NCI-H146 treated with DMSO at 0.1 percent for 48 hours (cell line): Measurements from ENCODE around the gene AKT3.
"Not testable (repeated sequence)": the region's sequence is repeated elsewhere in the genome, so short reads cannot be mapped to it uniquely, and the experiment has no call there.

Experiments used
- DNase-seq: peaks from one replicate; lab custom pipeline; 2025; ENCODE audit not compliant: unreplicated experiment; lab: John Stamatoyannopoulos, UW

AKT3 gene

GRCh38 chr1:243710467-243710866 is 139.6 kb downstream of the AKT3 start:
- no peak for DNase-seq

GRCh38 chr1:243708210-243708609 is 141.8 kb downstream of the AKT3 start:
- DNase-seq, result no peak

GRCh38 chr1:243706563-243706962 is 143.5 kb downstream of the AKT3 start:
- no peak for DNase-seq

GRCh38 chr1:243705585-243705984 is 144.5 kb downstream of the AKT3 start:
- peak; percentile 92 for DNase-seq

GRCh38 chr1:243701872-243702271 is 148.2 kb downstream of the AKT3 start:
- no peak for DNase-seq

GRCh38 chr1:243693800-243694199 is 156.2 kb downstream of the AKT3 start:
- no peak for DNase-seq

GRCh38 chr1:243686159-243686558 is 163.9 kb downstream of the AKT3 start:
- DNase-seq, result no peak

GRCh38 chr1:243680860-243681259 is 169.2 kb downstream of the AKT3 start:
- DNase-seq, result no peak

GRCh38 chr1:243672539-243673074 is 177.4 kb downstream of the AKT3 start:
- DNase-seq, result no peak

GRCh38 chr1:243667591-243667990 is 182.5 kb downstream of the AKT3 start:
- no peak for DNase-seq

GRCh38 chr1:243667133-243667532 is 182.9 kb downstream of the AKT3 start:
- DNase-seq, result no peak

- no peak for DNase-seq
Observed at GRCh38 chr1:243663651-243664050, 186.4 kb downstream of the AKT3 start.

- DNase-seq, result not testable (repeated sequence)
Observed at GRCh38 chr1:243662169-243662568, 187.9 kb downstream of the AKT3 start.

- DNase-seq, result no peak
Observed at GRCh38 chr1:243658594-243659105, 191.4 kb downstream of the AKT3 start.

- DNase-seq, result no peak
Observed at GRCh38 chr1:243657793-243658192, 192.2 kb downstream of the AKT3 start.

- DNase-seq, result not testable (repeated sequence)
Observed at GRCh38 chr1:243649530-243649929, 200.5 kb downstream of the AKT3 start.

GRCh38 chr1:243646841-243647240 is 203.2 kb downstream of the AKT3 start:
- no peak for DNase-seq

GRCh38 chr1:243645281-243645680 is 204.8 kb downstream of the AKT3 start:
- no peak for DNase-seq

GRCh38 chr1:243642936-243643335 is 207.1 kb downstream of the AKT3 start:
- DNase-seq, result no peak

- DNase-seq, result no peak
Observed at GRCh38 chr1:243639027-243639658, 210.9 kb downstream of the AKT3 start.

- no peak for DNase-seq
Observed at GRCh38 chr1:243638186-243638585, 211.9 kb downstream of the AKT3 start.

- no peak for DNase-seq
Observed at GRCh38 chr1:243628476-243628907, 221.6 kb downstream of the AKT3 start.

GRCh38 chr1:243623841-243624240 is 226.2 kb downstream of the AKT3 start:
- no peak for DNase-seq
